EH (cell line): ENCODE data around the gene RREB1.

ENCODE experiments used
- DNase-seq: peaks from one replicate; pipeline ENCODE4 v3.0.0-alpha.2; 2015; ENCODE audit warnings: low read depth

The RREB1 gene

DNA sequence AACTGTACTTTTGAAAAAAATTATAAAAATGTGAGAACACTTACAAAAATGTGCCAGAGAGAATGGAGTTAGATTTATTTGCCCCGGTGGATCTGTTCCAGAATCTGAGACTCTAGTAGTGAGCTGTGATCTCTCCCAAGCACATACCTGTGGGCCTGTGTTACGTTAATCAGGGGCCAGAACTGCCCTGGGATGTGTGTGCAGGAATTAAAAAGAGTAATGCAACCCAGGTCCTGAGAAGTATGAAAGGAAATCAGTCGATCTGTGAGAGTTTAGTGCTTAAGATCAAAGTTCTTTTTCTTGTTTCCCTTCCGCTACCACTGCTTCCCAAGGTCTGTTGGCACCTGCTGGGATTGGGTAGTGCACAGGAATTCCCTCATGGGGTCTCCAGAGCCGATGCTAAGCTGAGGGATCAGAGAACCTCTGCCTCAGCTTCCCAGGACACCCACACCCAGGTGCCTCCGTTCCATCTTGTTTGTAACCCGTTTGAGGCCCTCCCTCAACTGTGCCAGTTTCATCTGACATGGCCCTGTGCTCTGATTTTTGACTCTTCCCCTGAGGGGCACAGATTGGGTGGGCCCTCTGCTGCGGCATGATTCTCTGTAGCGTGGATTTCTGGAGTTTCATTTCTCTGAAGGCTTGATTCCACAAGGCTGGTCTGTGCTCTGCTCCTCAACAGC lies 87.7 kb downstream of the RREB1 start:
- DNase-seq: no peak

DNA sequence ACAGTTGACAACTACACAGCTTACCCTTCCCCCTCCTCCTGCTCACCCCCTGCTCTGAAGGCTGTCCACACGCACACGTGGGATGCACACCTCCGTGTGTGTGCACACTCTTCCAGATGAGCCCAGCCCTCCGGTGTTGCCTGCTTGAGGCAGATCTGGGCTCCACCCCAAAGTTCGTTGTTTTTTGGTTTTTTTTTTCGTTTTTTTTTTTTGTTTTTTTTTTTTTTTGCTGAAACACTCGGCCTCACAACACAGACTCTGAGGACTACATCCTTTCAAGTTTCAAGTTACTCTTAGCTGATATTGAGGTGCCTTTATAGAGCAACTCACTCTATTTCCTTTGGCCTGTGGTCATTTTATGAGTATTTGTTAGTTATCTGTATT lies 88.2 kb downstream of the RREB1 start:
- DNase-seq: no peak

- DNase-seq: no peak
These were observed 89.0 kb downstream of the RREB1 start for GRCh38 chr6:7196685-7197283.

- no peak for DNase-seq
These were observed 90.0 kb downstream of the RREB1 start for GRCh38 chr6:7197747-7198146.

- DNase-seq: no peak
These were observed 91.4 kb downstream of the RREB1 start for GRCh38 chr6:7198833-7199800.

DNA sequence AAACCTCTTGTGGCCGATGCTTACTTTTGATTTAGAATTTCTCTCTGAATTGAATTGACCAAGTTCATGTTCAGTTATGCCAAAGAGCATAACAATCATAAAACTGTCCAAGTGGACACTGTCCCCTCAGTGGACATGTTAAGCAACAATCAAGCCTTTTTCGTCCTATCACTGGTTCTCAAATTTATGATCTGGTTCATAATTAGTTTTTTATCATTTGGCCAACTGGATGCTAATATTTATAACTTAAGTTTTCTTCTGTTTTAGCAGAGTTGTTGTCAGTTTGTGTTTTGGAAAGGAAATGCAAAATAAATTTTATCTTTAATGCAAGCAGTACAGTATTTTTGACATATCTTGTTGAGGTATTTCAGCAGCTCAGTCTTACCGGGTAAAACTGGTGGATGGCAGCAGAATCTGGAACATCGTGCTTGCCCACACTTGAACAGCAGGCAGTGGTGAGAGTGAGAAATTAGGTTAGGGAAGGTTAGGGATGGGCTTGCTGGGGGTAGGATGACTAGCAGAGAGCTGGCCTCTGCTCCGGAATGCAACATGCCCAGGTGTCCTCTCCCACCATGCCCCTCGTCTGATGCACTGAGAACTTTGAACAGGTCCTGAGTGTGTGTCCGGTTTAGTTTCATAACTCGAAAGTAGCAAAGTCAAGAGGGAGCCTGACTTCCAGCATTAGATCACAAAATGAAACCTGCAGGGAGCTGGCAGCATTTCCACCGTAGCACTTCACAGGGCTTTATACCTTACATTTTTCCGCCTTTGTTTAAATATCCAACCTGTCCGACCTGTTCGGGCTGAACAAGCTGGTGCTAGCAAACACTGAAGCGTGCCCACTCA lies 93.1 kb downstream of the RREB1 start:
- DNase-seq: no peak

GRCh38 chr6:7201444-7201731 lies 93.6 kb downstream of the RREB1 start:
- DNase-seq: no peak

GRCh38 chr6:7201732-7202541 lies 94.2 kb downstream of the RREB1 start:
- DNase-seq: no peak

DNA sequence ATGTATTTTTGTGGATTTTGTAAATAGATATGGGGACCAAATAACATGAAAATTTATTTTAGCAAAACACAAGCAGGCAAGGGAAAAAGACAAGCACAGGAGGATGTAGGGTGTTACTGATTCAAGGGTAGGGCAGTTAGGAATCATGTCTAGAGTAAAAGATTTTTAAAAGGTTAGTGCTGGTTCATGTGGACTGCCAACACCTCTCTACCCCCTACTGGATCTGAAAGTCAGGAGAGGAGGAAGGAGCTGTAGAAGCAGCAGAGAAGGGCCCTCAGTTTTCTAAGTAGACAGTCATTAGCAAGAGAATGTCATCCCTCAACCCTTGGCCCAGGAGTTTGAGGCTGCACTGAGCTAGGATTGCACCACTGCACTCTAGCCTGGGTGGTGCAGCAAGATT lies 95.2 kb downstream of the RREB1 start:
- no peak for DNase-seq

- no peak for DNase-seq
These were observed 96.2 kb downstream of the RREB1 start for GRCh38 chr6:7203939-7204338.

DNA sequence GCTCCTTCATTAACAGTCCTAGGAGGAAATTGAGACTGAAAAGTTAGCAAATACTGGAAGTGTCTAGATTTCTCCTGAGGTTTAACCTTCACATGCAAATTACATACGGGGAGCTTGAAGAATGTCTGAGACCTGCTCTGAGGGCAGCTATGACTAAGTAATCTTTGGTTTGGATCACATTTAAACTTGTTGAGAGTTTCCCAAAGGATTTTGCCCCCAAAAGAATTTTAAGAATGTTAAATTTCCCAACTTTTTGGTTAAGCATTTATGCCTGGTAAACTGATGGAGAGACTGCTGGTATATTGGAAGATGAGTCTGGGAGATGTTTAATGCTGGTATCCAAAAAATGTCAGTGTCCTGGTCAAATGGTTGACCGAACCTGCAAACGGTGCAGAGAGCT lies 97.0 kb downstream of the RREB1 start:
- DNase-seq: peak; percentile 82

DNA sequence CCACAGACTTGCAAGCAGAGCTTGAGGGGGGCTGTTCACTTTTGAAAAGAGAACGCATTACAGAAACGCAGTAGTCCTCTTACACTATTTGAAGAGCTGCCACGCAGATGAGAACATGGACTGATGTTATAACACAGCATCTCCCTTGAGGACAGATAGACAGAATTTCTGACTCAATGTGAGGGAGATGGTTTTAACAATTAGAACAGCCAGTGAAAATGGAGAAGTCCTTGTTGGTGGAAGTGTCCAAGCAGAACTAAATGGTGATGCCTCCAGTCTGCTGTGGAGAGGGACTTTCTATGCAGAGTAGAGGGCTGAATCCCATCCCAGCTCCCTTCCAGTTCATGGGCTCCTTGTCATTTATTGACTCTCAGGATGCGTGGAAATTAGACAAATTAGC lies 100.0 kb downstream of the RREB1 start:
- no peak for DNase-seq

DNA sequence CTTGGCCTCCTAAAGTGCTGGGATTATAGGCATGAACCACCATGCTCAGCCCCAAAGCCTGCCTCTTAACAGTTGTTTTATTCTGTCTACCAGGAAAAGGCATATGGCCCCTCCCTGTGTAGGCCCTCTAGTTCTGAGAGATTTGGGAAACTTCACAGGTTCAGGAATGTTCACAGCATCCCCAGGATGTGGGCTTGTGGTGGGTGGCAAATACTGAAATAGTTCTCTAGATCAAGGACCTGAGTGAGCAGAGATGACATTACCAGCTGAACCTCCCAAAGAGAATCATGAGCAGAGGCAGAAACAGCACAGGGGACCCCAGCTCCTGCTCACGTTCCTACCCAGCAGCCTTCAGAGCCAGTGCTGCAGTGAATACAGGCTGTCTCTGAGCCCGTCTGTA lies 105.7 kb downstream of the RREB1 start:
- no peak for DNase-seq

DNA sequence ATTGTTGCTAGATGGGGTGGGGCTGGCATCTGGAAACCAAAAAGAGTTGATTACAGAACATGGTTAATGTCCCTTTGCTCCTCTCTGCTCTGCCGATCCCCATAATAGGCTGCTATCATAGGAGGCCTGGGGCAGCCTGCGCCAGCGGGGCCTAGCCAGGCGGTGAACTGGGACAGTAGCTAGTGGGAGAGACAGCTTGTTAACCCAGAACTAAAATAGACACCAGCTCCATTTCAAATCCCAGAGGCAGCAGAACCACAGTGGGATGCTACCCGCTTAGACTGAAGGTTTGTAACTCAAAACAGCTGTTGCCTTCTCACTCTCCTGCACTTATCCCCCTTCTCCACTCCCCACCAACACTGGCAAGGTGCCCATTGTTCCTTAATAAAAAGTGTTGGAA lies 106.7 kb downstream of the RREB1 start:
- DNase-seq: peak; percentile 31

GRCh38 chr6:7215131-7215530 lies 107.4 kb downstream of the RREB1 start:
- peak; percentile 62 for DNase-seq

DNA sequence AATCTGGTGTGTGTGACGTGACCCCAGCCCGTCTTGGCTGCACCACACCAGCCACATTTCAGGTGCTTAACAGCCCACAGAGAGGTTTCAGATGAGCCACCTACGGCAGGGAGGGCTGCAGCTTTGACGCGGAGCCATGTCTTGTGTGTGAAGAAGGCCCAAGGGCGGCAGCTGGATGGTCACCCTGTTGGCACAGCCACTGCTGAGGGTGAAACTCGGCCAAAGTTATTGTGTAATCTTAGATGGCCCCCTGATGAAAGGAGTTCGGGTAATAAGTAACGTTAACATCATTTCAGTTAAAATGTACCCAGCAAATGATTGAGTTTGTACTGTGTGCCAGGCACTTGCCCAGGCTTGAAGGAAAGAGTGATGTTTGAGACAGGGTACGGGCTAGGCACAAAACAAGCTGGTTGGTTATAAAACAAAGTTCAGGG lies 108.1 kb downstream of the RREB1 start:
- DNase-seq: no peak

DNA sequence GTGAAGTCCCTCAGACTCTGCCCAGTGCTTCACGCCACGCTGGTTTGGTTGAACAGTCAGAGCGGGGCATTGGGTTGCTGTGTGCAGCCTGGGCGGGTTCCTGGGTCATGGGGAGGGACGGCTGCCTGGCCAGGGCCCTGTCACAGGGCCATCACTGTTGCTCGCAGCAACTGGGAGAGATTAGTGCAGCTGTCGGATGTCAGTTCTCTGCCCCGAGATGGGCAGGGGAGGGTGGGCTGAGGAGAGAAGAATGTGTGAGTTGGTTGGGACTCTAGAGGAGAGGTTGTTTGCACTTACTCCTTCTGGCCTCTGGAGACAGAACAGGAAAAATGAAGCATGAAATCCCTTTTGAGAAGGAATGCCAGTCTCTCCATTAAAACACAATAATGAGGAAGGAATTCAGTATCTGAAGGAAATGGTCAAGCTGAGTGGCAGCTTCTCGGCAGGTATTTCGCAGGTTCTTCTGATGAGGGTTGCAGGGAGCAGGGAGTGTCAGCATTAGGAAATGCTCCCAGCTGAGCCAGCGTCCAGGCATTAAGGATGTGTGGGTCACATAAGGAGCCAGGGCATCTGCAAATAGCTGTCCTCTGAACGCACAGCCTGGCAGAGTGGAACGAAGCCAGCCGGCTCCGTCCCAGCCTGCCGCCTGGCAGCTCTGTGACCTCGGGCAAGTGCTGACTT lies 109.3 kb downstream of the RREB1 start:
- no peak for DNase-seq

DNA sequence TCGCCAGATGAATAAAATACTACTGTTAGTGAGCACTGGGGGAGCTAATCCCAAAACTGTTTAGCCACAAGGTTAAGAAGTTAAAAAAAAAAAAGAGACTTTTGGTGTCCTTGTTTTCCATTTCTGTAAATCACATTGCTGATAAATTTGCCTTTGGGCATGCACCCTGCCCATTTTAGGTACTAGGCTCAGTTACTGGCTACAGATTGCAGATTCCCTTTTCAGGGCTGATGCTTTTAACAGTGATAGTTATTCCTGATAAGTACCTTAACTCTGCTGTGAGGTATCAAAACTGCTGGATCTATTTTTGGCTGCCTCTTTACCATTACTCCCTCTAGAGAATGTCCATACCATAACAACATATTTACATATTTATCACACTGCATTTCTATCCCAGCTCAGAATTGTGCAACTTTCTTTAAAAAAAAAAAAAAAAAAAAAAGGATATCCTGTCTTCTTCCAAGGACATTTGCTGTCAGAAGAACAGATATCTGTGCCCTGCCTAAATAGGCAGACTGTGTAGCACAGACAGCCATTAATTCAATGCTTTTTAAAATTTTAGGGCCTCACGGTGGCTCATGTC lies 110.7 kb downstream of the RREB1 start:
- DNase-seq: no peak

DNA sequence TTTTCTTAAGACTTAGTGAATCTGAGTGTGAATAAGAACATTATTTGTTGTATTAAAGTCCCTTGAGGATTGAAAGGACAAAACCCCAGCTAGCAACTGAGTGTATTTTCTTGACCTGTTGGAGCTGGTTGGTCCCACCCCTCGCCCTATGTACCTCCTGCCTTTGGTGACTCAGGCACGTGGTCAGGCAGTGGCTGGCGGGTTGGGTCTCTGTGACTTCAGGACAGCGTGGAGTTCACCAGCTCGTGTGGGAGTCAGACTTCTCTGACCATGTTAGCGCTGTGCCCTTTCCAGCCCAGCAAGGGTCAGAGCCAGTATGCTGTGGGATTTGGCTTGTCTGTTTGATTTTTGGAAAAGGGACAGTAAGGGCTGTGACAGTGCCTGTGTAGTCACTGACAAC lies 111.5 kb downstream of the RREB1 start:
- peak; percentile 50 for DNase-seq

DNA sequence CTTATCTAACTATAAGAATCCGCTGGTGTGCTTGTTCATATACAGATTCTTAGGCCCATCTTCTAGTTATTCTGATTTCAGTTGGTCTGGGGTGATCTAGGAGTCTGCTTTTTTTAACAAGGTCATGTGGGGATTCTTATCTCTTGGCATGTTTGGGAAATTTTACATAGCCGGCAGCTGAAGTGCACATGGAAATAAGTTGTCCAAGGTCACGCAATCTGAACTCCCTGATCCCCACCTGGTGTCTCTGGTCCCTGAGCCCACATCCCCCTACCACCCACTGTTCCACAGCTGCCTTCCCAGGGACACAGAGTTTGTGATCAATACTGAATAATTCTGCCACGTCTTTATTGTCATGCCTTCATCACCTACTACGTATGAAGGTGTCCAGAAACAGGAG lies 114.4 kb downstream of the RREB1 start:
- DNase-seq: no peak
